Measurements from ENCODE around the gene KDM4D.
"Not testable (repeated sequence)": the region's sequence is repeated elsewhere in the genome, so short reads cannot be mapped to it uniquely, and the experiment has no call there.

Gene KDM4D

DNA sequence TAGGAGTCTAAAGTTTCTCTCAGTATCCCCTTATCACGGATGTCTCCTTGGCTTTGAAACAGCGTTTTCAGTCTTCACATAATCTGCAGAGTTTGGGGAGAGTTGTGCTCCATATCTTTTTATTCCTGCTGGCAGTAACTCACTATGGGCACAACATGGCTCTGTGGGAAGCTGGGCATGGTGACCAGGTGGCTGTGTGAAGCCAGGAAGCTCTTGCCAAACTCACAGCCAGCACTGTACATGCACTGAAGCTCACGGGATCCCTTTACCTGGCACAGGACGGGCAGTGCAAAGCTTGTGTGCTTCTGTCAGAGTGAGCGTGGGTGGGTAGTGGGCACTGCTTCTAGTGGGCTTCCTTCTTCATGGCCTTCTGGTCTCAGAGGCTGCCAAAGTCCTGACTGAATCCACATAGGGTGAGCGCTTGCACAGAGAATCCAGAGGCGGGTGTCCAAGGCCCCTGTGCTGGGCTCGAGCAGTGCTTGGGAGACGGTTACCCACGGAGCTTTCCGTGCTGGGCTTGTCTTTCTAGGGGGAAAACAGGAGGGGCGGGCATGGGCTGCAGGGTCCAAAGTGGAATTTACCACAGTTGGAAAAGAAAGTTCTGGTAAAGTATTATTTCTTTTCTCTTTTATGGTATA lies 40.8 kb downstream of the KDM4D start:
- in situ Hi-C loops (cut with MboI; ENCODE audit: low sequenced_read_pairs, unreplicated experiment): no loop called here
- no peak for DNase-seq (ENCODE audit: low spot score)
- TF ChIP-seq, protein P1, sequence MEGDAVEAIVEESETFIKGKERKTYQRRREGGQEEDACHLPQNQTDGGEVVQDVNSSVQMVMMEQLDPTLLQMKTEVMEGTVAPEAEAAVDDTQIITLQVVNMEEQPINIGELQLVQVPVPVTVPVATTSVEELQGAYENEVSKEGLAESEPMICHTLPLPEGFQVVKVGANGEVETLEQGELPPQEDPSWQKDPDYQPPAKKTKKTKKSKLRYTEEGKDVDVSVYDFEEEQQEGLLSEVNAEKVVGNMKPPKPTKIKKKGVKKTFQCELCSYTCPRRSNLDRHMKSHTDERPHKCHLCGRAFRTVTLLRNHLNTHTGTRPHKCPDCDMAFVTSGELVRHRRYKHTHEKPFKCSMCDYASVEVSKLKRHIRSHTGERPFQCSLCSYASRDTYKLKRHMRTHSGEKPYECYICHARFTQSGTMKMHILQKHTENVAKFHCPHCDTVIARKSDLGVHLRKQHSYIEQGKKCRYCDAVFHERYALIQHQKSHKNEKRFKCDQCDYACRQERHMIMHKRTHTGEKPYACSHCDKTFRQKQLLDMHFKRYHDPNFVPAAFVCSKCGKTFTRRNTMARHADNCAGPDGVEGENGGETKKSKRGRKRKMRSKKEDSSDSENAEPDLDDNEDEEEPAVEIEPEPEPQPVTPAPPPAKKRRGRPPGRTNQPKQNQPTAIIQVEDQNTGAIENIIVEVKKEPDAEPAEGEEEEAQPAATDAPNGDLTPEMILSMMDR (IDR thresholded peaks at IDR 0.05; ENCODE audit: borderline replicate concordance, control extremely low read depth, extremely low read depth, insufficient read depth, missing control alignments): no peak

DNA sequence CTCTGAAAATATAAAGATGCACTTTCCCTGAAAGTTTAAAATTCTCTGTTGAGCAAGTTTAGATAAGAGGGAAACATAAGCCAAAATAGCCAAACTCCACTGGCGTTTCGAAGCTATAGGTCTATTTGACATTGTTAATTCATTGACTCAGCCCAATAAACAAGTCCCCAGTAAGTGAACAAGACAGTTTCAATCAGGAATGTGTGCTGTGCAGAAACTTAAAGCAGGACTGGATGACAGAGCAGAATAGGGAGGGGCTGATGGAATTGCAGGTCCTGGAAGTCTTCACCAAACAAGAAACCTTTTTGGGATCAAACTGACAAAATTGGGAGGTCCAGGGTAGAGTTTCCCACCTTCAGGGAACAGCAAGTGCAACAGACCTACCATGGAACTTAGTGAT lies 42.6 kb downstream of the KDM4D start:
- TF ChIP-seq, protein P1 (IDR thresholded peaks at IDR 0.05; ENCODE audit: borderline replicate concordance, control extremely low read depth, extremely low read depth, insufficient read depth, missing control alignments): no peak
- DNase-seq (ENCODE audit: low spot score): no peak
- in situ Hi-C loops (cut with MboI; ENCODE audit: low sequenced_read_pairs, unreplicated experiment): no loop called here

DNA sequence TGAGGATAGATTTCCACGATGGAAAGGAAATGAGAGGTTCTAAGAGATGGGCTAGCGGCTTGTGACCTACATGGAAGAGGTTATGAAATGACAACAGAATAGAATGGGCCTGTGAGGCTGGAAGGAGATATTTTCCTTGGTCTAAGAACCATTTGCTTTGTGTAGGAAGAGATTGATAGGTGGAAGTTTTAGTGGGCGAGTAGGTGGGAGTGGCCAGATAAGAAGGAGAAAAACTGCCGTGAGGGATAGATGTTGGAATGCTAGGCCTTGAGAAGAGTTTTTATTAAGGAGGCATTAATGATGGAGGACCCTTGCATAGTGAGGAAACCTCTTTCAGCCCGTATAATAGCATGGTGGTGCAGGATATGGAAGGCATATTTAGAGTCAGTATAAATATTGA lies 48.0 kb downstream of the KDM4D start:
- not testable (repeated sequence) for DNase-seq (ENCODE audit: low spot score)

DNA sequence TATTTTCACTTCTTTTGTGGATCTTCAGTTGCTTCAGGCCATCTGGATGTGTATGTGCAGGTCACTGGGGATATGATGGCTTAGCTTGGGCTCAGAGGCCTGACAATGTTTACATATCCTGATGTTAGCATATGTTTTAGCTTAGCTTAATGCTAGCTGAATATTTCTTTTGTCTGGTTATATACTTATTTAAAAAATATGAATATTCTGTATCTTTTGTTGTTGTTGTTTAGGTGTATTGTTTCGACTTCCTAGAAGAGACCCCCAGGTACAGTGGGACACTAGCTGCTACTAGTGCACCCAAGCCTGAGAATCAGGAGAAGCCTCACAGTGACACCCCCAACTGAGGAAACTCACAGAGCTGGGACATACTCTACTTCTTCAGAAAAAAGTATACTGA lies 51.4 kb downstream of the KDM4D start, which contains the start of gene KDM4E:
Gene KDM4E (plus strand): TSS at position 301 of the 400 bp plus-strand sequence. CDS start 300 bp downstream, outside the sequence.
- TF ChIP-seq, protein P1 (IDR thresholded peaks at IDR 0.05; ENCODE audit: borderline replicate concordance, control extremely low read depth, extremely low read depth, insufficient read depth, missing control alignments): no peak
- no peak for DNase-seq (ENCODE audit: low spot score)
- in situ Hi-C loops (cut with MboI; ENCODE audit: low sequenced_read_pairs, unreplicated experiment): no loop called here

More for the DNA sequence above, 48.0 kb downstream of the KDM4D start:
- in situ Hi-C loops (cut with MboI; ENCODE audit: low sequenced_read_pairs, unreplicated experiment): not testable (repeated sequence)

DNA sequence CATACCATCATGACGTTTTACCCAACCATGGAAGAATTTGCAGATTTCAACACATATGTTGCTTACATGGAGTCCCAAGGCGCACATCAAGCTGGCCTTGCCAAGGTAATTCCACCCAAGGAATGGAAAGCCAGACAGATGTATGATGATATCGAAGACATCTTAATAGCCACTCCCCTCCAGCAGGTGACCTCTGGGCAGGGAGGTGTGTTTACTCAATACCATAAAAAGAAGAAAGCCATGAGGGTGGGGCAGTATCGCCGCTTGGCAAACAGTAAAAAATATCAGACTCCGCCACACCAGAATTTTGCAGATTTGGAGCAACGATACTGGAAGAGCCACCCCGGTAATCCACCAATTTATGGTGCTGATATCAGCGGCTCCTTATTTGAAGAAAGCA lies 52.1 kb downstream of the KDM4D start:
- in situ Hi-C loops (cut with MboI; ENCODE audit: low sequenced_read_pairs, unreplicated experiment); DNase-seq (ENCODE audit: low spot score): not testable (repeated sequence)

DNA sequence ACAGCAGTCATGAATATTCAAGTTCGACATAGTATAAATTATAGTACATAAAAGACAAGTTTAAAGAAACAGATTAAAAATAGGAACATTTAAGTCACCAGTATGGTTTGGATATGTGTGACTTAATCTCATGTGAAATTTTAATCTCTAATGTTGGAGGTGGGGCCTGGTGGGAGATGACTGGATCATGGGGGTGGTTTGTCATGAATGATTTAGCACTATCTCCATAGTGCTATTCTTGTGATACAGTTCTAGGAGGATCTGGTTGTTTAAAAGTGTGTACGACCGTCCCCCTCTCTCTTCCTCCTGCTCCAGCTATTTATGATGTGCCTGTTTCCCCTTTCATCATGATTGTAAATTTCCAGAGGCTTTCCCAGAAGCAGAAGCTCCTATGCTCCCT lies 54.8 kb downstream of the KDM4D start:
- in situ Hi-C loops (cut with MboI; ENCODE audit: low sequenced_read_pairs, unreplicated experiment): no loop called here
- TF ChIP-seq, protein P1 (IDR thresholded peaks at IDR 0.05; ENCODE audit: borderline replicate concordance, control extremely low read depth, extremely low read depth, insufficient read depth, missing control alignments): no peak
- no peak for DNase-seq (ENCODE audit: low spot score)

DNA sequence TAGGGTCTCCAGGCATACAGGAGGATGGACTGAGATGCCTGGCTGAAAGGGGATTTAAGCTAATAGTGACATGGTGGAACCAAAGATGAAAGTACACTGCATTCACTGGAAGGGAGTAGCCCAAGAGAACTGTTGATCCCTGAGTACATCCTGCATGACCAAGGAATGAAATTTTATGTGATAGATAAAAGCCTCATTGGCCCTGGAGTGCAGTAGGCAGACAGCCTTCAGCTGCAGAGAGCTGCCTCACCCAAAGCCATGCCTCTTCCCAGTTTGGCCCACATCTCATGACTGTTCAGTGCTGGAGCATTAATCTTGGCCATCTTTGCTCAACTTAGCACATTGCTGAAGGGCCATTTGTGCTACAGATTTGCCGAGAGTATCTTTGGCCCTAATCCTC lies 59.5 kb downstream of the KDM4D start:
- in situ Hi-C loops (cut with MboI; ENCODE audit: low sequenced_read_pairs, unreplicated experiment): no loop called here
- DNase-seq (ENCODE audit: low spot score): no peak
- TF ChIP-seq, protein P1 (IDR thresholded peaks at IDR 0.05; ENCODE audit: borderline replicate concordance, control extremely low read depth, extremely low read depth, insufficient read depth, missing control alignments): no peak

DNA sequence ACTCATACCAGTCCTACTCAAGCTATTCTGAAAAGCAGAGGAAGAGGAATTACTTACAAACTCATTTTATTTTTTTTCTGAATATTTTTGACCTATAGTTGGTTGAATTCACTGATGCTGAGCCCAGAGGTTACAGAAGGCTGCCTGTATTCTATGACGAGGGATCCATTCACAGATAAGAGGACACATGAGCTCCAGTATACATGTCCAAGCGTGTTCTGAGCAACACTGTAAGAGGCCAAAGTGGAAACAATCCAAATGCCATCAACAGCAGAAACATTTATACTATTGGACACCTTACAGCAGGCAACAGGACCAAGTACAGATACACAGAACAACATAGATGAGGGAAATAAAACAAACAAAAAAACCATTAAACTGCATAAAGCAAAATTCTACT lies 61.8 kb downstream of the KDM4D start:
- TF ChIP-seq, protein P1 (IDR thresholded peaks at IDR 0.05; ENCODE audit: borderline replicate concordance, control extremely low read depth, extremely low read depth, insufficient read depth, missing control alignments): no peak
- DNase-seq (ENCODE audit: low spot score): no peak
- in situ Hi-C loops (cut with MboI; ENCODE audit: low sequenced_read_pairs, unreplicated experiment): no loop called here

DNA sequence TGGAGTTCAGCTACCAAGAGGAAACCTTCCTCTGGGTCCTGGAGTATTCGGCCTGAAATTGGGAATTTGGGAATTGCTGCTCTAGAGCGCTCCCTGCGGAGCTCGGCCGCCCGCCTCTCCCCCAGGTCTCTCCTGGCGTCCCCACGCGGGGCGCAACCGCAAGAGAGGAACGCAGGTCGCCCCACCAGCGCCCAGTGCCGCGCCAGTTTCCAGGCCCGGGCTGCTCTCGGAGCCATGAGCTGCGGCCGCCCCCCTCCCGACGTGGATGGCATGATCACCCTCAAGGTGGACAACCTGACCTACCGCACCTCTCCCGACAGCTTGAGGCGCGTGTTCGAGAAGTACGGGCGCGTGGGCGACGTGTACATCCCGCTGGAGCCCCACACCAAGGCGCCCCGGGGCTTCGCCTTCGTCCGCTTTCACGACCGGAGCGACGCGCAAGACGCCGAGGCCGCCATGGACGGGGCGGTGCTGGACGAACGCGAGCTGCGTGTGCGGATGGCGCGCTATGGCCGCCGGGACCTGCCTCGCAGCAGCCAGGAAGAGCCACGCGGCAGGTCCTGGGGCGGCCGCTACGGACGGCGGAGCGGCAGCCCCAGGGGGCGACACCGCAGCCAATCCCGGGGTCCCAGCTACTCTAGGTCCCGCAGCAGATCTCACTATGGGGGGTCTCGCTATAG lies 64.0 kb downstream of the KDM4D start:
- DNase-seq (ENCODE audit: low spot score); in situ Hi-C loops (cut with MboI; ENCODE audit: low sequenced_read_pairs, unreplicated experiment): not testable (repeated sequence)
